Measurements from ENCODE around the gene GRIP2.

GRCh38 chr3:14539742-14540491 is at the start of gene GRIP2:
- no peak for TF ChIP-seq RAD21 (IDR thresholded peaks at IDR 0.05; ENCODE audit: low read length)
- no peak for TF ChIP-seq USF2 (IDR thresholded peaks at IDR 0.05; ENCODE audit: low read depth, low read length)
- no peak for TF ChIP-seq ELK1 (IDR thresholded peaks at IDR 0.05; ENCODE audit: borderline replicate concordance, low read depth, low read length)
- no peak for TF ChIP-seq CTCF (conservative IDR thresholded peaks at IDR 0.05; ENCODE audit: low read depth, low read length)
- no peak for TF ChIP-seq MXI1 (IDR thresholded peaks at IDR 0.05; ENCODE audit: borderline replicate concordance, low read depth, low read length)
- no peak for TF ChIP-seq POLR2A (IDR thresholded peaks at IDR 0.05; ENCODE audit: low read depth, low read length)
- TF ChIP-seq CHD1 (IDR thresholded peaks at IDR 0.05; ENCODE audit: low read depth, low read length): no peak
- no peak for TF ChIP-seq RFX5 (IDR thresholded peaks at IDR 0.05; ENCODE audit: low read depth, low read length)
- TF ChIP-seq BHLHE40 (IDR thresholded peaks at IDR 0.05; ENCODE audit: low read depth, low read length): no peak

All from IMR-90 (cell line).